Measurements from ENCODE around the gene CCDC92. TPM values are rescaled to one million over a fixed set of nuclear protein-coding genes. Genes with fewer than 3 reads are reported as not detected.
"Not testable (repeated sequence)": the region's sequence is repeated elsewhere in the genome, so short reads cannot be mapped to it uniquely, and the experiment has no call there.

CCDC92 gene
- total RNA-seq, 1 donor from 2014 or later = 21.5 TPM

- H3K27me3 Mint-ChIP-seq = peaks cover 4% of the 10 kb centered on the region
- H3K27ac Mint-ChIP-seq = no peak overlapping the region
- H3K4me3 Mint-ChIP-seq = no peak overlapping the region
- H3K36me3 Mint-ChIP-seq (ENCODE audit: low read depth) = no peaks in the 10 kb centered on the region
- ChIA-PET POLR2A (no interaction called here), CTCF (no interaction called here)
- H3K4me1 Mint-ChIP-seq = no peaks in the 10 kb centered on the region
- no peak for TF ChIP-seq CTCF (IDR thresholded peaks at IDR 0.05)
- no peaks in the 10 kb centered on the region for H3K9me3 Mint-ChIP-seq
- ATAC-seq (ENCODE audit: low read depth) (peak; percentile 50), DNase-seq (no peak)
- intact Hi-C loops (cut with micrococcal nuclease) = no loop called here
Measured at GRCh38 chr12:123912415-123913380, 59.9 kb downstream of the CCDC92 start.

- H3K27me3 Mint-ChIP-seq; H3K9me3 Mint-ChIP-seq; H3K4me1 Mint-ChIP-seq; H3K36me3 Mint-ChIP-seq (ENCODE audit: low read depth); POLR2A ChIA-PET; H3K4me3 Mint-ChIP-seq; CTCF ChIA-PET; H3K27ac Mint-ChIP-seq; ATAC-seq (ENCODE audit: low read depth); intact Hi-C loops (cut with micrococcal nuclease); DNase-seq: not testable (repeated sequence)
Measured at GRCh38 chr12:123911672-123912409, 60.8 kb downstream of the CCDC92 start.

- Mint-ChIP-seq H3K4me3 (no peak overlapping the region), H3K36me3 (ENCODE audit: low read depth) (no peaks in the 10 kb centered on the region), H3K4me1 (no peaks in the 10 kb centered on the region), H3K27ac (no peak overlapping the region), H3K27me3 (no peaks in the 10 kb centered on the region), H3K9me3 (no peaks in the 10 kb centered on the region)
- ChIA-PET POLR2A (no interaction called here), CTCF (interaction anchor here (1.1 to 1.2 kb wide), 2 partner anchors 74 to 122 kb away, joined by 5 read pairs; no protein-coding TSS in a partner anchor)
- no peak for TF ChIP-seq CTCF (IDR thresholded peaks at IDR 0.05)
- DNase-seq (no peak), ATAC-seq (ENCODE audit: low read depth) (peak; percentile 14)
- intact Hi-C loops (cut with micrococcal nuclease) = no loop called here
Measured at GRCh38 chr12:123910761-123911193, 61.9 kb downstream of the CCDC92 start.

- intact Hi-C loops (cut with micrococcal nuclease) = no loop called here
- no peak for TF ChIP-seq CTCF (IDR thresholded peaks at IDR 0.05)
- POLR2A ChIA-PET = no interaction called here
- no peak overlapping the region for H3K4me3 Mint-ChIP-seq
- ATAC-seq (ENCODE audit: low read depth) (no peak), DNase-seq (no peak)
- H3K36me3 Mint-ChIP-seq (ENCODE audit: low read depth) = no peaks in the 10 kb centered on the region
- H3K27ac Mint-ChIP-seq = no peak overlapping the region
- CTCF ChIA-PET = interaction anchor here (1.1 to 1.2 kb wide), 2 partner anchors 74 to 123 kb away, joined by 5 read pairs; no protein-coding TSS in a partner anchor
- H3K9me3 Mint-ChIP-seq = no peaks in the 10 kb centered on the region
- H3K27me3 Mint-ChIP-seq = peaks cover 3% of the 10 kb centered on the region
- peaks cover 5% of the 10 kb centered on the region for H3K4me1 Mint-ChIP-seq
Measured at GRCh38 chr12:123910057-123910456, 62.6 kb downstream of the CCDC92 start.

GRCh38 chr12:123908884-123909725 is 63.5 kb downstream of the CCDC92 start:
- no peaks in the 10 kb centered on the region for H3K36me3 Mint-ChIP-seq (ENCODE audit: low read depth)
- peaks cover 5% of the 10 kb centered on the region for H3K4me1 Mint-ChIP-seq
- H3K27ac Mint-ChIP-seq = no peak overlapping the region
- H3K9me3 Mint-ChIP-seq = no peaks in the 10 kb centered on the region
- H3K4me3 Mint-ChIP-seq = no peak overlapping the region
- DNase-seq (no peak), ATAC-seq (ENCODE audit: low read depth) (no peak)
- intact Hi-C loops (cut with micrococcal nuclease) = loop anchor here (10.0 kb wide), 1 partner anchor 866 kb away; no protein-coding TSS in a partner anchor
- no peak for TF ChIP-seq CTCF (IDR thresholded peaks at IDR 0.05)
- CTCF ChIA-PET = interaction anchor here (1.0 kb wide), 1 partner anchor 75 kb away, joined by 3 read pairs; no protein-coding TSS in a partner anchor
- POLR2A ChIA-PET = no interaction called here
- peaks cover 4% of the 10 kb centered on the region for H3K27me3 Mint-ChIP-seq

Measured in activated B cell treated with CpG ODN at 0.5 μM for 24 hours (primary cell).